ENCODE measurements around the gene CLPTM1.

Gene CLPTM1

DNA sequence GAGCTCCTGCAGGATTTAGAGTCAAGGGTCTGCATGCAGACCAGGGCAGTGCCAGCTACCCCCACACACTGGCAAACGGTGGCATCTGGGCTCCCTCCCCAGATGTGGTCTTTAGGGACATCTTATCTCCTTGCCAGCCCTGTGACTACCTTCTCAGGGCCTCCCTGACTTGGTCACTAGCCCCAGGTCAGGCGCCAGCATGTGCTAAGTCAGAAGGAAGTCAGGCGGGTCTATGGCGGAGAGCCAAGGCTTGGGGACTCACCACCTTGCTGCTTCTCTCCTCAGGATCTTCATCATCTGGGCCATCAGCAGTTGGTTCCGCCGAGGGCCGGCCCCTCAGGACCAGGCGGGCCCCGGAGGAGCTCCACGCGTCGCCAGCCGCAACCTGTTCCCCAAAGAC, 17.6 kb downstream of the CLPTM1 start:
- no peak for DNase-seq (ENCODE audit: low read depth)
- TF ChIP-seq, protein P1, sequence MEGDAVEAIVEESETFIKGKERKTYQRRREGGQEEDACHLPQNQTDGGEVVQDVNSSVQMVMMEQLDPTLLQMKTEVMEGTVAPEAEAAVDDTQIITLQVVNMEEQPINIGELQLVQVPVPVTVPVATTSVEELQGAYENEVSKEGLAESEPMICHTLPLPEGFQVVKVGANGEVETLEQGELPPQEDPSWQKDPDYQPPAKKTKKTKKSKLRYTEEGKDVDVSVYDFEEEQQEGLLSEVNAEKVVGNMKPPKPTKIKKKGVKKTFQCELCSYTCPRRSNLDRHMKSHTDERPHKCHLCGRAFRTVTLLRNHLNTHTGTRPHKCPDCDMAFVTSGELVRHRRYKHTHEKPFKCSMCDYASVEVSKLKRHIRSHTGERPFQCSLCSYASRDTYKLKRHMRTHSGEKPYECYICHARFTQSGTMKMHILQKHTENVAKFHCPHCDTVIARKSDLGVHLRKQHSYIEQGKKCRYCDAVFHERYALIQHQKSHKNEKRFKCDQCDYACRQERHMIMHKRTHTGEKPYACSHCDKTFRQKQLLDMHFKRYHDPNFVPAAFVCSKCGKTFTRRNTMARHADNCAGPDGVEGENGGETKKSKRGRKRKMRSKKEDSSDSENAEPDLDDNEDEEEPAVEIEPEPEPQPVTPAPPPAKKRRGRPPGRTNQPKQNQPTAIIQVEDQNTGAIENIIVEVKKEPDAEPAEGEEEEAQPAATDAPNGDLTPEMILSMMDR (IDR thresholded peaks at IDR 0.05; ENCODE audit: insufficient read depth, low read depth, low read length, missing control alignments): no peak
- no peak overlapping the region for H3K4me3 ChIP-seq (ENCODE audit: low read depth, low read length)

DNA sequence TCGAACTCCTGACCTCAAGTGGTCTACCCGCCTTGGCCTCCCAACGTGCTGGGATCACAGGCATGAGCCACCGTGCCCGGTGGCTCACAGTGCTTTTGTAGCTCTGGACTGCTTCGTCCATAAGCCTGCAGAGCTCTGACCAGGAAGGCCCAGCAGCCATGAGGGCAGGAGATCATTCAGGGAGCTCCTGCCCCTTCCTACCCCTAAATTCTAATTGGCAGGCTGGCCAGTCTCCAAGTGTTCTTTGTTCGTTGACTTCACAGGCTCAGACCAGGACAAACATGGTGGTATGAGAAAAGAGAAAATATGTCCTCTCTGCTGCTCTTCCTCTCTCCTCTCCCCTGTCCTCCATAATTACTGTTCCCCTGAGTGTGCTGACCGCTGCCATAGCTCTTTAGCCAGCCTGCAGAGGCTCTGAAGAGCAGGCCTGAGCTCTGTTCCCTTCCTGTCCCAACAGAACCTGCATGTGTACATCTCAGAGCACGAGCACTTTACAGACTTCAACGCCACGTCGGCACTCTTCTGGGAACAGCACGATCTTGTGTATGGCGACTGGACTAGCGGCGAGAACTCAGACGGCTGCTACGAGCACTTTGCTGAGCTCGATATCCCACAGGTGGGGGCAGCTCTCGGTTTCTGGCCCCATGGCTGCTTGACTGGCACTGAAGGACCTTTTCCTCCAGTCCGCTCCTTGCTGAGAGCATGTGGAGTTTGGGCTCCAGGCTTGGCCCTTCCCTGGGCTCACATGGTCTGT, 19.0 kb downstream of the CLPTM1 start:
- DNase-seq (ENCODE audit: low read depth): no peak
- TF ChIP-seq, protein P1 (IDR thresholded peaks at IDR 0.05; ENCODE audit: insufficient read depth, low read depth, low read length, missing control alignments): no peak
- H3K4me3 ChIP-seq (ENCODE audit: low read depth, low read length): no peak overlapping the region

DNA sequence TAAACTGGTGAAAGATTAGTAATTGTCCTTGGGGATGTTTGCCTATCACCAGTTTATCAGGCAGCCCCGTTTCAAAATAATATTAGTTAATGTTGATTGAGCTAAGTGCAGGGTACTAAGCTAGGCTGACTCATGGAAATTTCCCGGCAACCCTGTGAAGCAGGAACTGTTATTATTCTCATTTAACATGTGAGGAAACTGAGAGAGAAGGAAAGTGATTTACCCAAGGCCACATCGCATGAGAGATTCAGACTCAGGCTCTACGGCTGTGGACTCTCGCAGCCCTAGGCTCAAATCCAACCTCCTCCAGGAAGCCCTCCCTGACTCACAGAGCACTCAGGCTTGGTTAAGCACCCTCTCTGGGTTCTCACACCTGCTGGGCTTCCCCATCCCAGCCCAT, 19.7 kb downstream of the CLPTM1 start:
- TF ChIP-seq, protein P1 (IDR thresholded peaks at IDR 0.05; ENCODE audit: insufficient read depth, low read depth, low read length, missing control alignments): no peak
- no peak for DNase-seq (ENCODE audit: low read depth)
- no peak overlapping the region for H3K4me3 ChIP-seq (ENCODE audit: low read depth, low read length)

DNA sequence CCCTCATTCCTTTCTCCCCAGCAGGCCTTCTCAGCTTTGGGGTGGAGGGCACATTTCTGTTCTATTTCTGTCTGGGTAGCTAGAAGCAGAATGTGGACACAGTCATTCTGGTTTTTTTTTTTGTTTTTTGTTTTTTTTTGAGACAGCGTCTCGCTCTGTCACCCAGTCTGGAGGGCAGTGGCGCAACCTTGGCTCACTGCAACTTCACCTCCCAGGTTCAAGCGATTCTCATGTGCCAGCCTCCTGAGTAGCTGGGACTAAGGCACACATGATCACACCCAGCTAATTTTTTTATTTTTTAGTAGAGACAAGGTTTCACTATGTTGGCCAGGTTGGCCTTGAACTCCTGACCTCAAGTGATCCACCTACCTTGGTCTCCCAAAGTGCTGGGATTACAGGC, 20.3 kb downstream of the CLPTM1 start:
- TF ChIP-seq, protein P1 (IDR thresholded peaks at IDR 0.05; ENCODE audit: insufficient read depth, low read depth, low read length, missing control alignments): no peak
- H3K4me3 ChIP-seq (ENCODE audit: low read depth, low read length): no peak overlapping the region
- no peak for DNase-seq (ENCODE audit: low read depth)

DNA sequence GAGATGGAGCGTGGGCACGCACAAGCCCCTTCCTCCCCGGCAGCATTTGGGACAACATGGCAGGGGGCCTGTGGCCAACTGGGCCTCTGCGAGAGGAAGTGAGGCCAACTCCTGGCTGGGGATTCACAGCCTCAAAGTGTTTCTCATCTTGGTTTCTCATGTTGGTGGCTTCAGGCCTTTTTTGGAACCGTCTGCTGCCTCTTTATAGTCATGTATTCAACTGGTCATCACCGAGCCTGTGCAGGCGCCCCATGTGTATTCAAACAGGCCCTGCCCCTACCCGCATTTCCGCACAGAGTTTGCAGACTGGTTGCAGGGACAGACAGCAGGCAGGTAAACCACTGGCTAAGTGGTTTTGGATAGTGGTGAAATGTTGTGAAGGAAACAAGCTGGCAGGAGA, 28.8 kb downstream of the CLPTM1 start:
- no peak for DNase-seq (ENCODE audit: low read depth)
- no peak overlapping the region for H3K4me3 ChIP-seq (ENCODE audit: low read depth, low read length)
- TF ChIP-seq, protein P1 (IDR thresholded peaks at IDR 0.05; ENCODE audit: insufficient read depth, low read depth, low read length, missing control alignments): no peak

DNA sequence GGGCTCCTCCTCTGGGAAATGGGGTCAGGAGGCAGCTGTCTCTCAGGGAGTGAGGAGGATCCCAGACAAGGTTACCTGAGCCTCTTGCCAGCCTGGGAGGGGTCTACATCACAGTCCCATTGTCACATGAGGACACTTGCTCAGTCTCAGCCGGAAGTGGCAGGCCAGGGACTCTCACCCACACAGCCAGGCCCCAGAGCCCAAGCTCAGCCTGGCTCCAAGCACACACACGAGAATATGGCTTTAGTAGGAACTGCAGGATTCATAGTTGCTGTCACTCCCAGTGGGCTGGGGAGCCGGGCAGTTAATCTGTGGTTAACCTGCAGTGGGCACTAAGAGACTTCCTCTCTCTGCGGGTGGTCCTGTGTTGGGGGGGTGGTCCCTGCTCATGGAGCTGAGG, 30.3 kb downstream of the CLPTM1 start:
- DNase-seq (ENCODE audit: low read depth): no peak
- TF ChIP-seq, protein P1 (IDR thresholded peaks at IDR 0.05; ENCODE audit: insufficient read depth, low read depth, low read length, missing control alignments): no peak
- H3K4me3 ChIP-seq (ENCODE audit: low read depth, low read length): no peak overlapping the region

DNA sequence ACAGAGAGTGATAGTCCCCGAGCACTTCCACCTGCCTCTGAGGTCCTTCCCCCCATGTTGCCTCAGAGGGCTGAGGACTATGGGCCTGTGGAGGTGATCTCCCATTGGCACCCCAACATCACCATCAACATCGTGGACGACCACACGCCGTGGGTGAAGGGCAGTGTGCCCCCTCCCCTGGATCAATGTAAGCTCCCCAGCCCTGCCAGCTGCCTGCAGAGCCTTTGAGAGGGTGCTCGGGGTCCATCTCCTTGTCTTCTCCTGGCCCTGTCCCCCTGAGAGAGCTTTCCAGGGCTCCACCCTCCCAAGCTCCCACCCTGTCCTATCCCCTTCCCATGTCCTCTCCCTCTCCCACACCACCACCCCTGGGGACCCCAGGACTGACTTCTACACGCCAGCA, 31.2 kb downstream of the CLPTM1 start:
- H3K4me3 ChIP-seq (ENCODE audit: low read depth, low read length): no peak overlapping the region
- TF ChIP-seq, protein P1 (IDR thresholded peaks at IDR 0.05; ENCODE audit: insufficient read depth, low read depth, low read length, missing control alignments): no peak
- no peak for DNase-seq (ENCODE audit: low read depth)

Data from GM12865 (cell line).